Measurements from ENCODE around the gene PLIN4. TPM values are rescaled to one million over a fixed set of nuclear protein-coding genes. Genes with fewer than 3 reads are reported as not detected.

The PLIN4 gene
- total and polyA plus RNA-seq, 10 donors: 0.27 to 10.2 (median 2.1) TPM

DNA sequence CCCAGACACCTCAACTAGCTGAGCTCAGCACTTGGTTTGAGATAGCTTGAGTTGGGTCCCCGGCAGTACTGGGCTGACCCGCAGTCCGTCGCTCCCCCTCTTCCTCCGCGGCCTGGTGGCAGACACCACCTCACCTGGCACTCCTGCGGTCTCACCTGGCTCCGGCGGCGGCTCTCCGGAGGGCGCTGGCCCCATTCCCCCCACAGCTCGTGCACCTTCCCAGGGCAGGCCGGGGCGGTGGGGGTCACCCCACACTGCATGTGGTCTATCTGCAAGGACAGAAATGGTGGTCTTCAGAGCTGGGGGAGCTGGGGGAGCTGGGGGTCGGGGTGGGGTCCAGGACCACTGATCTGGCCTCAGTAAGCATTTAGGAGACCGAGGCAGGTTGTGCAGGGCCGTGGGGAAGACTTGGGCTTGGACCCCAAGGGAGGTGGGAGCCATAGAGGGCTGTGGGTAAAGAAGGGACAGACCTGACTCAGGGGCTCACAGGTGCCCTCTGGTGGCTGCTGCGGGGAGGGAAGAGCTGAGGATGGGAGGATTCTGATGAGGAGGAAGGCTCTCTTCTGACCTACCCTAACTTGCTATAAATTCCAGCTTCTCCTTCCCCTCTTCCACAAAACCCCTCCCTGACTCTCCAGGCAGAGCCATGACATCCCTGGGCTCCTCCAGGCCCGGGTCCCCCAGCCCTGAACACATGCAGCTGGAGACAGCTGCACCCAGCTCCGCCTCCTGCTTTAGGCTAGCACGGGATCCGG is 6.7 kb upstream of the PLIN4 start:
- Histone ChIP-seq H3K4me1 (peaks cover 0 to 18% (median 2%) of the 10 kb centered on the region in 6 donors), H3K27ac (peak overlapping the region in 2 of 8 donors; percentile 19 to 27), H3K36me3 (no peaks in the 10 kb centered on the region), H3K9me3 (no peaks in the 10 kb centered on the region), H3K27me3 (replicated peaks in 1 of 7) (peaks cover 0 to 23% (median 0%) of the 10 kb centered on the region in 7 donors), H3K4me3 (peak overlapping the region in 2 of 8 donors; percentile 23 to 45)
- TF ChIP-seq CTCF (IDR thresholded peaks at IDR 0.05 in 8 of 11, conservative IDR thresholded peaks at IDR 0.05 in 3 of 11): peak; percentile 42 to 90 (median 70)
- no peak for TF ChIP-seq POLR2A (IDR thresholded peaks at IDR 0.05)
- peak; percentile 90 for DNase-seq
- intact Hi-C loops (cut with DNase I; ENCODE audit: low total_unique reads): loop anchor here (10.0 kb wide), 1 partner anchor 260 kb away; no protein-coding TSS in a partner anchor
- 65 to 70% (median 69%) methylated on average over 23 of the region's 23 CpGs for WGBS, 5 donors

GRCh38 chr19:4523306-4524110 is 5.2 kb upstream of the PLIN4 start:
- no peak overlapping the region for H3K4me3 ChIP-seq
- peak; percentile 88 for DNase-seq
- H3K27ac ChIP-seq: no peak overlapping the region
- H3K9me3 ChIP-seq: no peaks in the 10 kb centered on the region
- H3K4me1 ChIP-seq: peaks cover 0 to 14% (median 2%) of the 10 kb centered on the region in 6 donors
- peak in 10 of 11 experiments; percentile 22 to 77 (median 52) for TF ChIP-seq CTCF (IDR thresholded peaks at IDR 0.05 in 8 of 11, conservative IDR thresholded peaks at IDR 0.05 in 3 of 11)
- no peak for TF ChIP-seq POLR2A (IDR thresholded peaks at IDR 0.05)
- TF ChIP-seq POLR2AphosphoS5 (IDR thresholded peaks at IDR 0.05): peak in 2 of 3 donors; percentile 17 to 35
- H3K36me3 ChIP-seq: no peaks in the 10 kb centered on the region
- 64 to 80% (median 71%) methylated on average over 31 to 53 of the region's 53 CpGs for WGBS, 5 donors
- H3K27me3 ChIP-seq (replicated peaks in 1 of 7): peaks cover 0 to 34% (median 0%) of the 10 kb centered on the region in 7 donors
- intact Hi-C loops (cut with DNase I; ENCODE audit: low total_unique reads): loop anchor here (10.0 kb wide), 1 partner anchor 259 kb away; no protein-coding TSS in a partner anchor

- Histone ChIP-seq H3K27me3 (replicated peaks in 1 of 7) (peaks cover 0 to 45% (median 0%) of the 10 kb centered on the region in 7 donors), H3K4me3 (no peak overlapping the region), H3K4me1 (peaks cover 0 to 14% (median 2%) of the 10 kb centered on the region in 6 donors), H3K27ac (no peak overlapping the region), H3K9me3 (no peaks in the 10 kb centered on the region), H3K36me3 (no peaks in the 10 kb centered on the region)
- TF ChIP-seq POLR2AphosphoS5 (IDR thresholded peaks at IDR 0.05) (no peak), POLR2A (IDR thresholded peaks at IDR 0.05) (no peak), CTCF (IDR thresholded peaks at IDR 0.05 in 8 of 11, conservative IDR thresholded peaks at IDR 0.05 in 3 of 11) (no peak)
- DNase-seq: no peak
- WGBS, 5 donors: 88 to 94% (median 89%) methylated on average over 12 to 15 of the region's 15 CpGs
- intact Hi-C loops (cut with DNase I; ENCODE audit: low total_unique reads): loop anchor here (10.0 kb wide), 1 partner anchor 258 kb away; no protein-coding TSS in a partner anchor
These were observed 4.2 kb upstream of the PLIN4 start for GRCh38 chr19:4522291-4523002.
